Activated CD8-positive, alpha-beta T cell treated with anti-CD3 and anti-CD28 coated beads for 36 hours (primary cell): ENCODE measurements around the gene ZNF189. TPM values are rescaled to one million over a fixed set of nuclear protein-coding genes. Genes with fewer than 3 reads are reported as not detected.

ENCODE experiments used
- ATAC-seq: fragments of 200-7000 bp; cut with Tn5 transposase; one replicate; pipeline ENCODE4 v1.10.0; 2021; ENCODE audit warnings: mild to moderate bottlenecking, moderate library complexity
- CTCF ChIA-PET: fragments of 350-600 bp; sonication (Branson Sonifier 250); formaldehyde crosslinking; loops from one replicate; lab custom pipeline; 2021; ENCODE audit warnings: antibody characterized with exemption; lab: Charles Lee
- POLR2A ChIA-PET: fragments of 350-600 bp; sonication (Branson Sonifier 250); formaldehyde crosslinking; loops from one replicate; lab custom pipeline; 2021; ENCODE audit warnings: antibody characterized with exemption; lab: Charles Lee
- DNase-seq: peaks from one replicate; pipeline ENCODE4 v3.0.0-alpha.2; 2020
- H3K27ac Mint-ChIP-seq: one replicate; pipeline ENCODE4 v1.8.0; 2021; ENCODE audit warnings: mild to moderate bottlenecking, mixed read lengths
- H3K27me3 Mint-ChIP-seq: one replicate; pipeline ENCODE4 v1.8.0; 2021; ENCODE audit warnings: mixed read lengths
- H3K36me3 Mint-ChIP-seq: one replicate; pipeline ENCODE4 v1.8.0; 2021; ENCODE audit warnings: low read depth, mixed read lengths
- H3K4me1 Mint-ChIP-seq: one replicate; pipeline ENCODE4 v1.8.0; 2021; ENCODE audit warnings: low read depth, mixed read lengths
- H3K4me3 Mint-ChIP-seq: one replicate; pipeline ENCODE4 v1.8.0; 2021; ENCODE audit warnings: mild to moderate bottlenecking, moderate library complexity, mixed read lengths
- H3K9me3 Mint-ChIP-seq: one replicate; pipeline ENCODE4 v1.8.0; 2021; ENCODE audit warnings: mixed read lengths
- intact Hi-C: fragments of 100-400 bp; cut with micrococcal nuclease; formaldehyde crosslinking; loops from one replicate; pipeline ENCODE4 v1.10.0; 2022
- total RNA-seq, 2 experiments: library from RNA; stranded (reverse); gene quantifications; one replicate each; pipeline ENCODE4 v1.2.3, GENCODE V29; 2021
- TF ChIP-seq, protein P1 (sequence below): fragments of 200-600 bp; IDR thresholded peaks from one replicate; pipeline ENCODE4 v1.8.0; 2022; ENCODE audit warnings: antibody characterized with exemption, mild to moderate bottlenecking

Gene ZNF189
- total RNA-seq, 2 experiments from 2014 or later: 6.7 to 8.3 TPM

DNA sequence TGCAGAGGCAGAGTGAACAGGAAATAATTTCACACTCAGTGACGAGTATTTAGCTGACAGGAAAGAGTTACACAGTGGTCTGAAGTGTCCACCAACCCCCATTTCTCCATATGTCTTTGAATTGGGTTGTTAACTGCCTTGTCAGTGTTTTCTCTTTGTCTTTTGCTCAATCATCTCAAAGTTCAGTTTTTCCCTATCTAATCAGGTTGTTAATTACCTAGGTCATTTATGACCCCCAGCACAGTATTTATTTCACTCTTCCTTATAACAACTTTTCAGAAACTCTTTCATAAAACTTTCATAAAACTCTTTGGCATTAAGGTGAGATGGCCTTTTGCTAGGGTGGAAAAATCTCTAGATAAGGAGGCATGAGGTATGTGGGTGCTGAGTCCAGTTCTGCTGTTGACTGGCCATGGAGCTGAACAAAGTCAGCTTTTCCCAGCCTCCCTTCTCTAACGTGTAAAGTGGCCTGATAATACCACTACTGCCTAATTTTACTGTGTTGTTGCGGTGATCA, 42.1 kb downstream of the ZNF189 start:
- H3K4me3 Mint-ChIP-seq: no peak overlapping the region
- no peak overlapping the region for H3K27ac Mint-ChIP-seq
- no peaks in the 10 kb centered on the region for H3K36me3 Mint-ChIP-seq
- peaks cover 34% of the 10 kb centered on the region for H3K27me3 Mint-ChIP-seq
- TF ChIP-seq, protein P1, sequence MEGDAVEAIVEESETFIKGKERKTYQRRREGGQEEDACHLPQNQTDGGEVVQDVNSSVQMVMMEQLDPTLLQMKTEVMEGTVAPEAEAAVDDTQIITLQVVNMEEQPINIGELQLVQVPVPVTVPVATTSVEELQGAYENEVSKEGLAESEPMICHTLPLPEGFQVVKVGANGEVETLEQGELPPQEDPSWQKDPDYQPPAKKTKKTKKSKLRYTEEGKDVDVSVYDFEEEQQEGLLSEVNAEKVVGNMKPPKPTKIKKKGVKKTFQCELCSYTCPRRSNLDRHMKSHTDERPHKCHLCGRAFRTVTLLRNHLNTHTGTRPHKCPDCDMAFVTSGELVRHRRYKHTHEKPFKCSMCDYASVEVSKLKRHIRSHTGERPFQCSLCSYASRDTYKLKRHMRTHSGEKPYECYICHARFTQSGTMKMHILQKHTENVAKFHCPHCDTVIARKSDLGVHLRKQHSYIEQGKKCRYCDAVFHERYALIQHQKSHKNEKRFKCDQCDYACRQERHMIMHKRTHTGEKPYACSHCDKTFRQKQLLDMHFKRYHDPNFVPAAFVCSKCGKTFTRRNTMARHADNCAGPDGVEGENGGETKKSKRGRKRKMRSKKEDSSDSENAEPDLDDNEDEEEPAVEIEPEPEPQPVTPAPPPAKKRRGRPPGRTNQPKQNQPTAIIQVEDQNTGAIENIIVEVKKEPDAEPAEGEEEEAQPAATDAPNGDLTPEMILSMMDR: no peak
- H3K9me3 Mint-ChIP-seq: no peaks in the 10 kb centered on the region
- intact Hi-C loops: no loop called here
- H3K4me1 Mint-ChIP-seq: no peaks in the 10 kb centered on the region
- POLR2A ChIA-PET: no interaction called here
- no peak for ATAC-seq
- no peak for DNase-seq
- CTCF ChIA-PET: interaction anchor here (1.2 to 1.9 kb wide), 3 partner anchors 8 to 18 kb away, joined by 4 to 5 read pairs (median 5); no protein-coding TSS in a partner anchor

DNA sequence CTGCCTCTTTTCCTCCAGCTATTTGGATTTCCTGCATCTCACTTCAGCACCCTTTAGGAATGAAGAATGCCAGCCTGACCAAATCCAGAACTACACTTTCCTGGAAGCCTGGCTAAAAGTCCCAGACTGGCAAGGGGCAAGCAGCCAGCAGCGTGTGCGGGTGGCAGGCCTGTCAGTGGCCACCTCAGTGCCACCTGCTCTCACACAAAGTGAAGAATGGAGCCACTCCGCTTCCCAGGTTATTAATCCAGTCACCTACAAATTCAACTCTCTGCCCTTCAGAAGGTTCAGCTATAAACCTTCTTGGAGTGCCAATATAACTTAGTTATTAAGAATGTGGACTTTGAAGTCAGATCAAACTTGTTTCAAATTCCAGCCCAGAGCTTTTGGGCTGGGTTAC, 43.7 kb downstream of the ZNF189 start:
- intact Hi-C loops: no loop called here
- ChIA-PET POLR2A (no interaction called here), CTCF (interaction anchor here (1.5 to 1.9 kb wide), 3 partner anchors 10 to 19 kb away, joined by 3 to 5 read pairs (median 5); no protein-coding TSS in a partner anchor)
- Mint-ChIP-seq H3K4me1 (no peaks in the 10 kb centered on the region), H3K27me3 (peaks cover 41% of the 10 kb centered on the region), H3K27ac (no peak overlapping the region), H3K4me3 (no peak overlapping the region), H3K36me3 (no peaks in the 10 kb centered on the region), H3K9me3 (no peaks in the 10 kb centered on the region)
- TF ChIP-seq, protein P1: no peak
- no peak for ATAC-seq
- no peak for DNase-seq

DNA sequence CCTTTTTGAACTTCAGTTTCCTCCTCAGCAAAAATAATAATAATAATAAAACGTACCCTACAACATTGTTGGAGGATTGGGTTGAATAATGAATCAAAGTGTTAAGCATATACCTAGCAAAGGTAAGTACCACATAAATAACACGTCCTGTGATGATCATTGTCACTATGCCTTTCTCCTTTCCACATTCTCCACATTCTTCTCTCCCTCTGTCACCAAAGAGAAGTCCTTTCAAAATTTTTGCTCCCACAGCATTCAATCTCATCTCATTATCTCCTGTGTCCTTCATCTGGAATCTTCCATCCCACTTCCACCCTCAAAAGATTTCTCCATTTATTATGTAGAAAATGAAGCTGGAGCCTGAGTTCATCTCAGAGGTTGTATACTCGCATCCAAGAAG, 44.1 kb downstream of the ZNF189 start:
- Mint-ChIP-seq H3K27me3 (peaks cover 38% of the 10 kb centered on the region), H3K4me3 (no peak overlapping the region), H3K36me3 (no peaks in the 10 kb centered on the region), H3K4me1 (no peaks in the 10 kb centered on the region), H3K27ac (no peak overlapping the region), H3K9me3 (no peaks in the 10 kb centered on the region)
- ChIA-PET CTCF (interaction anchor here (1.5 kb wide), 1 partner anchor 18 kb away, joined by 3 read pairs; no protein-coding TSS in a partner anchor), POLR2A (no interaction called here)
- DNase-seq: no peak
- TF ChIP-seq, protein P1: no peak
- intact Hi-C loops: no loop called here
- no peak for ATAC-seq

DNA sequence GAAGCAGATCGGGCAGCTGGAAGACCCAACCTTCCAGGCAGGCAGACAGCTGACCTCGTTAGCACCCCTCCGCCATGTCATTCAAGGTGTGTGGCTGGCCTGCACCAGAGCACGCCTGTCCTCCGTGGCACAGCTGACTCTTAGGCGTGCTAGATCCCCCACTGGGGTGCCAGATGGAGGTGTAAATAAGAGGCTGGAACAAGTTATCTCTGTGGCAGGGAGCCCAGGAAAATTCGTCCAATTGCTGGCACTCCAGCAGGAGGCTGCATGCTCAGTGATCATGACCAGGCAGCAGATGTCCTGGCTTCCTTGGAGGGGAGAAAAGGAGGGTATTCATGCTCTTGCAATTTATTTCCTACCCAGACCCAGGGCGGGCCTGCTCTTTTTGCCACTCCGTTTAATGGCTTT, 44.7 kb downstream of the ZNF189 start:
- H3K27me3 Mint-ChIP-seq: peaks cover 41% of the 10 kb centered on the region
- ChIA-PET POLR2A (no interaction called here), CTCF (interaction anchor here (1.5 kb wide), 1 partner anchor 18 kb away, joined by 3 read pairs; no protein-coding TSS in a partner anchor)
- no peaks in the 10 kb centered on the region for H3K4me1 Mint-ChIP-seq
- intact Hi-C loops: no loop called here
- no peaks in the 10 kb centered on the region for H3K36me3 Mint-ChIP-seq
- DNase-seq: no peak
- TF ChIP-seq, protein P1: no peak
- H3K4me3 Mint-ChIP-seq: no peak overlapping the region
- no peak overlapping the region for H3K27ac Mint-ChIP-seq
- H3K9me3 Mint-ChIP-seq: no peaks in the 10 kb centered on the region
- ATAC-seq: no peak

DNA sequence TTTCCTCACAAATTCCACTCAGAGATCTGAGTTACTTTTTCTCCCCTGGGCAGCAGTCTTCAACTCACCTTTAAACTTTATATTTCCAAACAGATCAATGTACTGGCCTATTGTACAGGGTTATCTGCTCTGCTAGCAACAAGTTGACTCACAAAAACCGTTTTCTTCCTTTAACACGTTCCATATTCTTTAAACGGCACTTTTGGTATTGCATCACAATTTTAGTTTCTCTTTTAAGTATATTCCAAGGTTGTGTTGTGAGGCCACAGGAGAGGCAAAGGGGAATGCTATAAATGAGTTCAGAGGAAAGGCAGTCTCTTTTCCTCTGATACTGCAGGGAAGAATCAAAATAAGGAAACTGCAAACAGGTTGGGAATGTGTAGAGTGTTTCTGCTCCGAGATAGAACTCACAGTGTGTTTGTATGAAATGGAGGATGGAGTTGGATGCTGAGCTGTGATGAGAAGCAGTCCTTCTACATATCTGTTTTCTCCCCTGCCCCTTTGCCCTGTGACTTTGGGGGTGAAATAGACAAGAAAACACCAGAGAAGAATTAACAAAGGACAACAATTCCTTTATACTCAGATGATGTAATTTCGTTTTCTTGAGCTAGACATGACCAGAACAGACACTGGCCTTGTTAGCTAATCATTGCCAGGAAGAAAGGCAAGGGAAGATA, 46.8 kb downstream of the ZNF189 start:
- H3K27me3 Mint-ChIP-seq: peaks cover 48% of the 10 kb centered on the region
- no peaks in the 10 kb centered on the region for H3K36me3 Mint-ChIP-seq
- ATAC-seq (no peak), DNase-seq (no peak)
- no peak overlapping the region for H3K27ac Mint-ChIP-seq
- intact Hi-C loops: no loop called here
- H3K9me3 Mint-ChIP-seq: no peaks in the 10 kb centered on the region
- ChIA-PET CTCF (interaction anchor here (1.0 to 1.9 kb wide), 4 partner anchors 10 to 85 kb away, joined by 3 to 7 read pairs (median 5); partner anchors contain the start of gene ALDOB), POLR2A (no interaction called here)
- TF ChIP-seq, protein P1: no peak
- peaks cover 4% of the 10 kb centered on the region for H3K4me1 Mint-ChIP-seq
- H3K4me3 Mint-ChIP-seq: no peak overlapping the region
